Hematopoietic multipotent progenitor cell treated with erythropoietin and hydrocortisone succinate and interleukin-3 and kit ligand, for 8 days (in vitro differentiated cells): Measurements from ENCODE around the gene DLAT.

Source experiments
- DNase-seq: peaks from one replicate; pipeline ENCODE4 v3.0.0-alpha.2; 2015

Gene DLAT

DNA sequence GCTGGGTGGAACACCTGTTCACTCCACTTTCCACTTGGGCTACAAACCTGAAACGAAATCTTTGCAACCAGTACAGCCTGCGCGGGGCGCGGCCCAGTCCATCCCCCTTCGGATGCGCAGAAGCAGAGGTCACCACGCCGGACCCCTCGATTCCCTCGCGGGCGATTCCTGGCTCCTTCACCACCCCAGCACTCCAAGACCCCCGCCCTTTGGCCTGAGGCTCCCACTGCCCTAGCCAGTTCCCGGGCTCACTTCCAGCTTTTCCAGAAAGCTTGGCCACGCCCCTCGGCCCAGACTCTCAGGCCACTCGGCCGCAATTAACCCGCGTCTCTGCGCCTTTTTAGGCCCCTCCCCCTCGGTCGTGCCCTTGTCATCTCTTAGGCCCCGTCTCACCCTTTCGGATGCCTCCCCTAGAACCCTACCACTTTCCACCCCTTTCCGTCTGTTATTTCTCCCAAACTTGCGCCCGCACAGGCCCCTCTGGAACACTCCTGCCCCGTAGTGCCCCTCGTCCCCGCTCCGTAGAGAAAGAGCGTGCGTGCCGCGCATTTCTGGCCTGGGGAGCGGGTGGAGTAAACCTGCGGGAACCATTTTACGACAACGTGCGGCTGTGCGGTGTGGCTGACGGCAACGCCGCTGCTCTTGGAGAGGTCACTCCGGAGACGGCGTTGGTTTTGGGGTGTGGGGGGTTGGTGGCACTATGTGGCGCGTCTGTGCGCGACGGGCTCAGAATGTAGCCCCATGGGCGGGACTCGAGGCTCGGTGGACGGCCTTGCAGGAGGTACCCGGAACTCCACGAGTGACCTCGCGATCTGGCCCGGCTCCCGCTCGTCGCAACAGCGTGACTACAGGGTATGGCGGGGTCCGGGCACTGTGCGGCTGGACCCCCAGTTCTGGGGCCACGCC is at the start of gene DLAT:
DLAT (plus strand) TSS at position 636 of the 906 bp plus-strand sequence; CDS start at position 701, 65 bp downstream.
- DNase-seq, result peak; percentile 93

GRCh38 chr11:111976119-111976766 is 49.0 kb upstream of the DLAT start:
- no peak for DNase-seq

DNA sequence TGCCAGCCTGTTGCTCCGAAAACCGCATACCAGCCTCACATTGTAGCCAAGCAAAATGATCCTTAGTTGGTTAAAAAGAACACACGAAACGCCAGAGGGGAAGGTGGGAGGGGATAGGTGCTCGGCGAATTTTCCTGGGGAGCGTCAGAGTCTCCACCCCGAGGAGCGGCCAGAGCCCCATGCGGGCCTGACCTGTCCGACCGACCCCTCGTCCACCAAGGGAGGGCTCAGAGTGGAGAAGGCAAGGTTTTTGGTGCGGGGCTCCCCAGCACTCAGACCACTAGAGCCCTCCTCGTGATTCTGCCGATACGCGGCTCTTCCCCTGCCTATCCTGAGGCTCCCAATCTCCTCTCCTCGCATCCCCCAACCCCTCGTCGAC is 48.5 kb upstream of the DLAT start:
- DNase-seq, result no peak

DNA sequence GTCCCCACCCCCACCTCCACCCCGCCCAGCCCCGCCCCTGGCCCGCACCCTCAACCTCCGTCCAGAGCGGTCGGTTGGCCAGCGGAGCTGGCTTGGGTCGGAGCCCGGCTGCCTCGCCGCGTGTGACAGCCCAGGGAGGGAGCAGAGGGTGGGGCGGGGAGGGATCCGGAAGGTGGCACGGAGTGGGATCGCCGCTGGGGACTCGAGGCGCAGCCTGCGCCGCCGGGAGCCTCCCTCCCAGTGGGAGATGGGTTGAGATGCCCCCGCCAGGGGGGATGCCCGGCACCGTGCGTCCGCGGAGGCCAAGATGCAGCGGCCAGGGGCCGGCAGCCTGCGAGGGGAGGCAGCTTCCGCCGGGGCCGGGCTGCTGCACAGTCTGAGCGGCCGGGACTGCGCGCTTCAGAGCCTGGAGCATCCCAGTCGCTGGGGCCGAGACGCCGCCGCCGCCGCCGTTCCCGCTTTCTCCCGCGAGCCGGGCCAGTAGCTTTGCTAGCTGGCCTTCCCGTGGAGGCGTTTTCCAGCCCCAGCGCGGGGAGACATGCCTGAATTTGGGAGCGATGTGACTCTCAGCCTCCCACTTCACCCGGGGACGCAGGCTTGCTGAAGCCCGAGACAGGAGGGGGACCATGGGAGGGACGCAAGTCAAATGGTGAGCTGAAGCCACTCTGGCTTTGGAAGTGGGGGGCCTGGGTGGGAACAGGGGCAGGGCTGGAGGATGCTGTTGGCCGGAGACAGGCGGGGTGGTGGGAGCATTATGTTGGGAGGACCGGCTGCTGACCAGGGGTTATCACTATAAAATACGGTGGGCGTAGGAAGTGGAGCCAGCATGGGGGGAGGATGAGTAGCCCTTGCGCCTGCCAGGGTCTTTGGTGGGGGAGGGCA is 47.8 kb upstream of the DLAT start:
- no peak for DNase-seq

DNA sequence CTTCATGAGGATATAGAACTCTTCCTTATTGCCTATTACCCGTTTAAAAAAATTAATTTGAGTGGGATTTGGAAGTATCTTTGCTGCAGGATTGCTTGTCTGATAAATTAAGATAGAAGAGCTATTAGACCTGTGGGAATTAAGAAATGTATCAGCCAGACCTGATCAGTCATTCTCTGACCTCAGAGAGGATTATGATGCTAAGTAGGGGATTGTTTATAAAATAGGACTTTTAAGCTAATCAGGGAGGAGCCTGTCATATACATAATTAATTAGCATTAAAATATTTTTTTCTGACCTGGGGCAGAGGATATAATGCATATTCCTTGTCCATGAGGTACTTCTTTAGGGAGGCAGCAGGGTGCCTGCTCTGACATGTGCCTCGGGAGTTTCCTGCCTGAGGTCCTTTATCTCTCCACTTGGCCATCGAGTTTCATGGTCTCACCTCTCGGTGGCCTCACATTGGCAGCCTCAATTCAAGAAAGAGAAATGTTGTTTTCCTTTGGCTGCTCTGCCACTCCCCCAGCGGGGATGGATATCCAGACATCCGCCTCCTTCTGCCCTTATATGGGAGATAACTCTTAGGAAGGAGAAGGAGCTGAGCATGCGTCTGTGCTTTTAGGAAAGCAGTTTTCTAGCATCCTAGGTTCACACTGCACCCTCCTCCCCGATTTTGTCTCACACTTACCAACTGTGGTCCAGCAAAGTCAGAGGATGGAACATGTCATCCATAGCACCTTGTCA is 47.0 kb upstream of the DLAT start:
- DNase-seq, result no peak

GRCh38 chr11:111980062-111980461 is 45.1 kb upstream of the DLAT start:
- no peak for DNase-seq

- no peak for DNase-seq
Measured at GRCh38 chr11:111981270-111981669, 43.9 kb upstream of the DLAT start.

GRCh38 chr11:111982019-111982464 is 43.2 kb upstream of the DLAT start:
- DNase-seq, result peak; percentile 61

GRCh38 chr11:111982541-111983186 is 42.5 kb upstream of the DLAT start:
- DNase-seq, result no peak

DNA sequence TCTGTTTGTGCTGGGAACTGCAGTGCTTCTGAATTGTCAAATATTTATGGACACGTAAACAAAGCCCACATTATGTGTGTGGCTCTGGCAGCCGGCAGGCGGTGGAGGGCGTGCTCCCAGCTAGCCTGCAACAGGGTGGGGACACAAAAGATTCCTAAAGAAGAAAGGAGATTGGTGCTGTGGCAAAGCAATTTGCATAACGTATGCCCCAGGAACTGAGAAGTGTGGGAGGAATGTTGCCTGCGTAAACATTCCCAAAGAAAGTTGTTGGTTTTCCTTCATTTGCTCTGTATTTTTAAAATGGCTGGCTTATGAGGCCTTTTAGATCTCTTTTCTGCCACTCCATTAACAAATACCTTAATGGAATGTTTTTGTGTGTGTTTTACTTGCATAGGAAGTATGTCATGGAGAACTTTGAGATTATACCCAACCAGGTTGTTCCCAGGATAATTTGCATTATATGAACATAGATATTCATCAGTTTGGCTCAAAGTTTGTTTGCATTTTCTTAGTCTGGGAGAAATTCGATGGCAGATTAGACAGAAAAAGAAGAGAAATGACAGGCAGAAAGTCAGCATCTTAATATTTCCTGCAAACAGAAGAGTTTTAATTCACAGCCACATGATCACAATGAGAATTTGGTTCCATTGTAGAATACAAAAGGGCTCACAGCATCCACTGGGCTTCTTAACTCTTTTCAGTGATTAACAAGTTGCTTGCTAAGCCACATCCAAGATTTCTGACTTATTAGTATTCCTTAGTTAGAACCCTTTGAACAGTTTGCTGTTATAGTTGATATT is 41.8 kb upstream of the DLAT start:
- DNase-seq, result no peak

GRCh38 chr11:111986589-111986988 is 38.6 kb upstream of the DLAT start:
- no peak for DNase-seq

GRCh38 chr11:111990381-111990780 is 34.8 kb upstream of the DLAT start:
- DNase-seq, result no peak

DNA sequence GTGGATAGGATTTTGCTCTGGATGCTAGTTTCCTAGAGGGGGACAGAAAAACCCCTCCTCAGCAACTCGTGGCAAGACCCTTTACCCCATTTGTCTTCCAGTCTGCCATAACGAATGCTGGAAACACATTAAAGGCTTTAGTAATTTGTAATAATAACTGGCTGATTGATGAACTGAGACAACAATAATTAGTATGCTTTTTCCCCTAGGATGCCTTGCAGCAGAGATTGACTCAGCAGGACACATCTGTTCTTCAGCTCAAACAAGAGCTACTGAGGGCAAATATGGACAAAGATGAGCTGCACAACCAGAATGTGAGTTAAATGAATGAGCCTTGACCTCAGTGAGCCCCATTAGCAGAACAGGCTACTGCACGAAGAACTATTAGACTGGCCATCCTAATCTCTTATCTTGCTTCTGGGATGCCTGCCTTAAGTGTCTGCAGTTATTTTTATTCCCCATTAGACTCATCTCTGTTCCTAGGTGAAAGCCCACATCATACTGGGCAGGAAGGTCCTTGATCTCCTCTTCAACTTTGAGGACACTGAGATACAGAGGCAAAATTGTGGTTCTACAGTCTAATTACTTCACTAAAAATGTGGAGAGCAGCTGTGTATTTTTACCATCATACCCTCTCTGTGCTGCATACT is 32.9 kb upstream of the DLAT start:
- DNase-seq, result no peak

- DNase-seq, result no peak
Measured at GRCh38 chr11:111996129-111996528, 29.1 kb upstream of the DLAT start.

DNA sequence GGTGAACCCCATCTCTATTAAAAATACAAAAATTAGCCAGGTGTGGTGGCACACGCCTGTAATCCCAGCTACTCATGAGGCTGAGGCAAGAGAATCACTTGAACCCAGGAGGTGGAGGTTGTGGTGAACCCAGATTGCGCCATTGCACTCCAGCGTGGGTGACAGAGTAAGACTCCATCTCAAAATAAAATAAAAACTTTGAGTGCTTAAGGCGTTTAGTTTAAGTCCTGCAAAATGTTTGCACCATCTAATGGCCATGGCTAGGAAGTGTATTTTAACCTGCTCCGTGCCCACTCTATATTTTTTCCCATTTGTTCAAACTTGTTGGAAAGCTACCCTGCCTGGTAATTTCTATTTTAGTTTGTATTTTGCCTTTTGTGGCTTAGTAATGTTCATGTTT is 28.5 kb upstream of the DLAT start:
- peak; percentile 27 for DNase-seq

DNA sequence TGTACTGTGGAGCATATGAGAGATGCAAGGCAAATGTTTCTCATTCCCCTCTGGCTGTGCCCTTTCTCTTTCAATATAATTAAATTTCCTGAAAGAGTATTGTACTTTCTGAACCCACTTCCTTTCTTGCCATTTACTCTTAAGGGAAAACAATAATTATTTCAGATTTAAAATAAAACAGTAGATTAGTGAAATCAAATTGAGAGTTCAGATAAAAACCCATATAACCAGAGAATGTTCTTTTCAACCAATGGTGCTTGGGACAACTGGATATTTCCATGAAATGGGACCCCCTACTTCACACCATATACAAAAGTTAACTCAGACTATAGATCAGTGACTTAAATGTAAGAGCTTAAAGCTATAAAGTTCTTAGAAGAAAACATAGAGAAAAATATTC is 26.1 kb upstream of the DLAT start:
- no peak for DNase-seq

DNA sequence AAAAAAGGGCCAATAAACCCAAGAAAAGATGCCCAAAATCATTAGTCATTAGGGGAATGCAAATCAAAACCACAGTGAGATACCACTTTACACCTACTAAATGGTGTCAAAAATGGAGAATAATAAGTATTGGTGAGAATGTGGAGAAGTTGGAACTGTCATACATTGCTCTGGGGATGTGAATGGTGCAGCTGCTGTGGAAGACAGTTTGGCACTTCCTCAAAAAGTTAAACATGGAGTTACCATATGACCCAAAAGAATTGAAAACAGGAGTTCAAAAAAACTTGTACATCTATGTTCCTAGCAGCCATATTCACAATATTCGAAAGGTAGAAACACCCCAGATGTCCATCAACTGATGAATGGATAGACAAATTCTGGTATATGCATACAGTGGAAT is 24.5 kb upstream of the DLAT start:
- DNase-seq, result no peak

DNA sequence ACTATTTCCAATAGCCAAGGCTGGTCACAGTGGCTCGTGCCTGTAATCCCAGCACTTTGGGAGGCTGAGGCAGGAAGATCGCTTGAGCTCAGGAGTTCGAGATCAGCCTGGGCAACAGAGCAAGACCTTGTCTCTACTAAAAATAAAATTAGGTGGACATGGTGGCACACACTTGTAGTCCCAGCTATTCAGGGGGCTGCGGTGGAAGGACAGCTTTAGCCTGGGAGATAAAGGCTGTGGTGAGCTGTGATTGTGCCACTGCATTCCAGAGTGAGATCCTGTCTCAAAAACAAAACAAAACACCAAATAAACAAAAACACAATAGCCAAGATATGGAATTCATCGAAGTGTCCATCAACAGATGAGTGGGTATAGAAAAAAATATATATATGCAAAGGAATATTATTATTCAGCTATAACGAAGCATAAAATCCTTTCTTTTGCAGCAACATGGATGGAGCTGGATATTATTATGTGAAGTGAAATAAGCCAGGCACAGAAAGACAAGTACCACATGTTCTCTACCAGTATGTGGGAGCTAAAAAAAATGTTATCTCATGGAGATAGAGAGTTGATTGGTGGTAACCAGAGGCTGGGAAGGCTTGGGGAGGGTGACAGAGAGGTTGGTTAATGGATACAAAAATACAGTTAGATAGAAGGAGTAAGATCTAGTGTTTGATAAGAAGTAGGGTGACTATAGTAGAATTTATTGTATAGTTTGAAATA is 22.6 kb upstream of the DLAT start:
- DNase-seq, result no peak

DNA sequence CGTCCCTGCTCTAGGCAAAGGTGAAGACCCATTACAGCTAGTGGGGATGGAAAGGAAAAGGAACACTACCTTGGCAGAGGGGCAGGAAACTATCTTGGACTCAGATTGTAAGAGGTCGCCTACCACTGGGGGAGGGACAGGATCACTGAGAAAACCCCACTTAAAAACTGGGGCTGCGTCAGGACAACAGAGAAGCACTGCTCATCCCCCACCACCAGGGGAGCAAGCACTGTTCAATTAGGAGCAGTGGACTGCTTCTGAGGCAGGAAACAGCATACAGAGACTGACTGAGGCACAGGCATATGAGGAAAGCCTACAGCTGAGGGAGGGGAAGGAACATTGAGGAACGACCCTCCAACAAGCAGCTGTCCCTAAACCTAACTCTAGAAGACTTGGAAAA is 20.8 kb upstream of the DLAT start:
- DNase-seq, result peak; percentile 48
